WI38 (cell line): Measurements from ENCODE around the gene APOM.

Experiments
- H3K4me3 ChIP-seq: 2 replicates; pipeline ENCODE4 v1.5.1; 2011; ENCODE audit warnings: low read depth, mild to moderate bottlenecking, control low read depth, low read length
- TF ChIP-seq, protein P1 (sequence below): IDR thresholded peaks from 2 replicates; pipeline ENCODE4 v1.5.1; 2012; ENCODE audit warnings: low read depth, mild to moderate bottlenecking, control low read depth, low read length

Gene APOM

GRCh38 chr6:31639449-31639861, 16.2 kb upstream of the APOM start:
- TF ChIP-seq, protein P1, sequence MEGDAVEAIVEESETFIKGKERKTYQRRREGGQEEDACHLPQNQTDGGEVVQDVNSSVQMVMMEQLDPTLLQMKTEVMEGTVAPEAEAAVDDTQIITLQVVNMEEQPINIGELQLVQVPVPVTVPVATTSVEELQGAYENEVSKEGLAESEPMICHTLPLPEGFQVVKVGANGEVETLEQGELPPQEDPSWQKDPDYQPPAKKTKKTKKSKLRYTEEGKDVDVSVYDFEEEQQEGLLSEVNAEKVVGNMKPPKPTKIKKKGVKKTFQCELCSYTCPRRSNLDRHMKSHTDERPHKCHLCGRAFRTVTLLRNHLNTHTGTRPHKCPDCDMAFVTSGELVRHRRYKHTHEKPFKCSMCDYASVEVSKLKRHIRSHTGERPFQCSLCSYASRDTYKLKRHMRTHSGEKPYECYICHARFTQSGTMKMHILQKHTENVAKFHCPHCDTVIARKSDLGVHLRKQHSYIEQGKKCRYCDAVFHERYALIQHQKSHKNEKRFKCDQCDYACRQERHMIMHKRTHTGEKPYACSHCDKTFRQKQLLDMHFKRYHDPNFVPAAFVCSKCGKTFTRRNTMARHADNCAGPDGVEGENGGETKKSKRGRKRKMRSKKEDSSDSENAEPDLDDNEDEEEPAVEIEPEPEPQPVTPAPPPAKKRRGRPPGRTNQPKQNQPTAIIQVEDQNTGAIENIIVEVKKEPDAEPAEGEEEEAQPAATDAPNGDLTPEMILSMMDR, result no peak
- no peak overlapping the region for H3K4me3 ChIP-seq

DNA sequence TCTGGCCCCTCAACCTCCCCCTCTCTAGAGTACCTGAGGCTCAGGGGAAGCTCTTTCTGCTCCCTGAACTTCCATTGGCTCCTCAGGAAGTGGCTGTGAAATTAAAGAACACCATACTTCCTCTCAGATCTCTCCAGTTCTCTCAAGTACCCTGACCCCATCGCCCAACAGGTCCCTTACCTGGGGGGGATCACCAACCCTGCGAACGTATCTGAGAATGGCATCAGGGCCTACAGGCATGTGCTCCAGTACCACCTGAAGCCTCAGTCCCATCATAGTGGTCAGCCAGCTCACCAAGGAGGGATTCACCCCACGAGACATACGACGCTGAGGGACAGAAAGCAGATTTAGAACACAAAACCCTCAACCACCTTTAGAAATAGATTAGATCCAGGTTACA, 15.1 kb upstream of the APOM start:
- H3K4me3 ChIP-seq, result no peak overlapping the region
- TF ChIP-seq, protein P1, result no peak

DNA sequence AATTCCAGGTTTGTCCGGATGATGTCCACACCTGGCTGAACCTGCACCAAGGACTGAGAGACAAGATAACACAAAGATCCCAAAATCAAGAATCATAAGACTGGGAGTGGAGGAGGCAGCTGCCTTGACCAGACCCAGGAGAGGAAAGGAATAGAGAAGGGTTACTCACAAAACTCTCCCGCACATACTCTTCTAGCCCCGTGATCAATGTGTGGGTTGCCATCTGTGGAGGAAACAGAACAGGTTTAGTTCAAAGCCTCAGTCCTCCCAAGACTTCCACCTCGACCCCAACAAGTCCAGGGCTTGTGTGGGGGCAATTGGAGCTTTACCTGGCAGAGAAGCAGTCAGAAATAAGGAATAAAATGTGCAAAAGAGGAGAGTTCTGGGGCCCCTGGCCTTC, 14.3 kb upstream of the APOM start:
- TF ChIP-seq, protein P1, result no peak
- H3K4me3 ChIP-seq, result no peak overlapping the region

- TF ChIP-seq, protein P1, result no peak
- no peak overlapping the region for H3K4me3 ChIP-seq
These were observed 12.7 kb upstream of the APOM start for GRCh38 chr6:31642798-31643570.

- no peak overlapping the region for H3K4me3 ChIP-seq
- TF ChIP-seq, protein P1, result no peak
These were observed 11.8 kb upstream of the APOM start for GRCh38 chr6:31643818-31644454.

DNA sequence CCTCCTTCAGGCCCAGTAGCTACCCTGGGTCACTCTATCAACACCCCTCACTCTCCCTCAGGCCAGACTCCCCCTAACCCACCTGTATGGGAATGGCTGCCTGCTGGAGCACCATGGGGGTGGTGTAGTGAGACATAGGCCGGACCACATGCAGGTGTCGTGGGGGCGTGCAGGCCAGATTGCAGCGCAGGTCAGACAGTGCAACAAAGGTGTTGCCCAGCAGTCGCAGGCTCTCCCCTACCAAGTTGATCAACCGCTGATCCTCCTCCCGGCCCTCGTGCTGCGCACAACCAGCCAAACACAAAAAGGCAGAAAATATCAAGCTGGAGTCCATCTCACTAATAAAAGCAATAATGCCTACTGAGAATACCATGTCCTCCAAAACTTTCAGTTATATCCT, 10.4 kb upstream of the APOM start:
- TF ChIP-seq, protein P1, result no peak
- H3K4me3 ChIP-seq, result no peak overlapping the region

GRCh38 chr6:31651602-31652191, 4.0 kb upstream of the APOM start:
- H3K4me3 ChIP-seq, result peak overlapping the region; percentile 80
- TF ChIP-seq, protein P1, result no peak
